GM12891 (cell line): ENCODE measurements around the gene TMEM184A.
A peak's percentile ranks its signal among the peaks of the same experiment; 100 is the strongest.

Source experiments
- DNase-seq: peaks from one replicate; pipeline ENCODE4 v3.0.0; 2011; ENCODE audit warnings: low spot score; ENCODE audit not compliant: insufficient read length
- FAIRE-seq: peaks from 2 replicates; lab custom pipeline; 2011; peaks lifted over from hg19 to GRCh38; lab: Jason Lieb, UNC
- PAX5 ChIP-seq: IDR thresholded peaks from 2 replicates; pipeline ENCODE4 v1.6.1; 2011; ENCODE audit warnings: low read length, moderate library complexity, mild to moderate bottlenecking; ENCODE audit not compliant: insufficient read depth, severe bottlenecking
- POLR2A ChIP-seq: IDR thresholded peaks from 2 replicates; pipeline ENCODE4 v1.6.1; 2011; ENCODE audit warnings: low read depth, low read length, control low read depth
- POLR2AphosphoS5 ChIP-seq: IDR thresholded peaks from 2 replicates; pipeline ENCODE4 v1.6.1; 2011; ENCODE audit warnings: low read depth, low read length, control low read depth
- POU2F2 ChIP-seq: IDR thresholded peaks from 2 replicates; pipeline ENCODE4 v1.6.1; 2011; ENCODE audit warnings: low read depth, mild to moderate bottlenecking, control low read depth, low read length, moderate library complexity
- SPI1 ChIP-seq: IDR thresholded peaks from 2 replicates; pipeline ENCODE4 v1.6.1; 2011; ENCODE audit warnings: low read depth, low read length, control low read depth
- TAF1 ChIP-seq: IDR thresholded peaks from 2 replicates; pipeline ENCODE4 v1.6.1; 2011; ENCODE audit warnings: low read depth, low read length, control low read depth

The TMEM184A gene

DNA sequence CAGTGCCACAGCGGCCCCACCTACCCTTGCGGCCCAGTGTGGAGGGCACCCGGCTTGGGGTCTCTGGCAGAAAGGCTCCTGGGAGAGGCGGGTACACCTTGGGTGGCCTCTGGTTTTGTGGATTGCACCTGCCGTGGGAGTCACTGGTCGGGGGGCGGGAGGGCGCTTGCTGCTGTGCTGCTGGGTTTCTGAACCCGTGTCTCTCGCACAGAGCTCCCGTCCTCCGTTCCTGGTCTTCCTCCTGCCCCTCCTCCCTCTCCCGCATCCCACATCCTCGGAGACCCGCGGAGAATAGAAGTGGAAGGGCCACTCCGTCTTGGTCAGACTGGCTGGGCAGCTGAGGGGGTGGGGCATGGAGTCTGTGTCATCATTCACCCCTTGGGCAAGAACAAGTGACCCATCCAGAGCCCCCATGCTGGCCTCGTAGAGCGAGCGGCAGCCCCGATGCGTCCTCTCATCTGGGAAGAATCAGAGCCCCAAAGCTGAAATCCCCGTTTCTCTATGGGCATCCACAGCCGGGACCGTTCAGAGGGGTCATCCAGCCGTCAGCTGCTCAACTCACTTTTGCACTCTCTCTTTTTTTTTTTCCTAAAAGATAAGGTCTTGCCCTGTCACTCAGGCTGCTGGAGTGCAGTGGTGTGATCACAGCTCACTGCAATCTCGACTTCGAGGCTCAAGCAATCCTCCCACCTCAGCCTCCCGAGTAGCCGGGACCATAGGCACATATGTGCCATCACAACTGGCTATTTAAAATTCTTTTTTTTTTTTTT lies 21.5 kb downstream of the TMEM184A start:
- TF ChIP-seq TAF1 (no peak), POLR2AphosphoS5 (no peak), POU2F2 (no peak), PAX5 (no peak), POLR2A (no peak), SPI1 (no peak)
- DNase-seq (no peak), FAIRE-seq (no peak)

DNA sequence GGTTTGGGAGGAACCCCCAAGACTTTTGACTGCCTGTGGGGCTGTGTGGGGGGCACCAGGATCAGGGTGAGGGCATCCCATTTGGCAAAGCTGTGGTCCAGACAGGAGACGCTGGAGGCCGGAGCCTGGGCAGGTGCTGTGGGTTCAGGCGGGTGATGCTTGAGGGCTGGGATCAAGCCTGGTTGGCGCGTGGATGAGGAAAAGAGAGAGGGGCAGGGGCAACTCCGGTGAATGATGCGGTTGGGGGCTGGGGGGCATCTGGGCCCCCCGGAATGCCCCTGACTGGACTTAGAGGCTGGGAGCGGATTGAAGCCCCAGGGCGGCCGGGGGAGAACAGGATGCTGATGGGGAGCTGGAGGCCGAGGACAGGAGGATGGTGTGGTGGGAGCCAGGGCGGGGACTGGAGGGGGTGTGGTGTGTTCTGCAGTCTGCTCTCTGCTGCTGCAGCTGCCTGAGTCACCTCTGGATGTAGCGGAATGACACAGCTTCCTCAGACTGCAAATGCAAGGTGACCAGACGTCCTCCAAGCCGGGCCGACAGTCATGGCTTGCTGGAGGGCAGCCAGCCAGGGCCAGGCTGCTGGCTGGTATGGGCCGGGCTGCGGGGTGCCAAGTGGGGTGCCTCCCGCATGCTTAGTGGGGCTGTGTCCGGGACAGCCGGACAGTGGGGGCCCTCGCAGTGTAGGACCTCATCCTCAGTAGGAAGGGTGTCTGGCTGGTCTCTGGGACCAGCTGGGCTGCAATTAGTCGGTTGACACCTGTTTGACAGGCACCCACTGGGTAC lies 22.3 kb downstream of the TMEM184A start:
- DNase-seq (peak; percentile 72), FAIRE-seq (peak; percentile 58)
- no peak for TF ChIP-seq POLR2A
- TF ChIP-seq SPI1: no peak
- no peak for TF ChIP-seq POU2F2
- no peak for TF ChIP-seq PAX5
- no peak for TF ChIP-seq TAF1
- TF ChIP-seq POLR2AphosphoS5: no peak

DNA sequence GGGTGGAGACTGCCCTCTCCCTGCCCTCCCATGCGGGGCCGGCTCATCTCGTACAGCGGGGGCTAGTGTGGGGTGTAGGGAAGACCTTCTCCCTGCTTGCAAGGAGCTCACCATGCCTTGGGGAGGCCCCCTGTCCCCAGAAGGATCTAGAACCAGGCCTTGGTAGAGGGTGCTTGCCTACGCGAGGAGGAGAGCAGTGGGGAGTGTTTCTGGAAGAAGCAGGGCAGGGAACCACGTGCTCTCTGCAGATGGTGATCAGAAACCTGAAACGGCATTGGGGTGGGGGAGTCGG lies 22.8 kb downstream of the TMEM184A start:
- DNase-seq: no peak
- FAIRE-seq: no peak
- TF ChIP-seq TAF1 (no peak), SPI1 (no peak), PAX5 (no peak), POU2F2 (no peak), POLR2A (no peak), POLR2AphosphoS5 (no peak)

DNA sequence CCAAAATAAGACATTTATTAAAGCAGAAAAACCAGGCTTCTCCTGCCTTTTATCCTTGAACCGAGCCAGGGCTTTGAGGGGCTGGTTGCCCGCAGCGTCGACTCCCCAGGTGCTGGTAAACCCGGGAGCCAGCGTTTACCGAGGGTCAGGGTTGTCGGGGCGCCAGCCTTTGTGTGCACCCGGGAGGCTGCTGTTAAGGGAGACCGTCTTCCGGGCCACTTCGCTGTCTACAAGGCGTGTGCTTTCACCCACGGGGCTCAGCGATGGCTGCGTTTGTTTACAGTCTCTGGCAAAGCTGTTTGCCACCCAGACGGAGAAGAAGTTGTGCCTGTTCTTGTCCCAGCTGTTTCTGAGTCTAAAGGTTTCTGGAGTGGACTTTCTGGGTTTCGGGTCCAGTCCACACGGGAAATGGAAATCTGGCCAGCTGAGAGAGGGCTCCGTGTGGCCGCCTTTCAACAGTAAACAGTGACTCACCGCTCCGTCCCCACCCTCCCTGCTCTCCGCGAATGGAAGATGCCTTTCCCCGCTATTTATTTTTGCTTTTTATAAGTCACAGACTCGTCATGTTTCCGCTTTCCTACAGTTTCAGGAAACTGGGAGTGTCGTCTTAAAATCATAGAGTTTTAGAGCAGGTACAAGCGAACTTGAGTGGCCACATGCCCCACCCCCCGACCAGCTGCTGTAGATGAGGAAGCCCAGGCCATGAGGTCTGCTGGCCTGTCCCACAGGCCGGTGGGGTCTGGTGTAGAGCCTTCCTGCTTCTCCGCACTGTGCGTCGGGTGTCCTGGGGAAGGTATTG lies 23.4 kb downstream of the TMEM184A start:
- no peak for TF ChIP-seq TAF1
- TF ChIP-seq POLR2A: no peak
- no peak for TF ChIP-seq POLR2AphosphoS5
- no peak for TF ChIP-seq SPI1
- no peak for TF ChIP-seq POU2F2
- no peak for TF ChIP-seq PAX5
- FAIRE-seq: peak; percentile 90
- DNase-seq: no peak

DNA sequence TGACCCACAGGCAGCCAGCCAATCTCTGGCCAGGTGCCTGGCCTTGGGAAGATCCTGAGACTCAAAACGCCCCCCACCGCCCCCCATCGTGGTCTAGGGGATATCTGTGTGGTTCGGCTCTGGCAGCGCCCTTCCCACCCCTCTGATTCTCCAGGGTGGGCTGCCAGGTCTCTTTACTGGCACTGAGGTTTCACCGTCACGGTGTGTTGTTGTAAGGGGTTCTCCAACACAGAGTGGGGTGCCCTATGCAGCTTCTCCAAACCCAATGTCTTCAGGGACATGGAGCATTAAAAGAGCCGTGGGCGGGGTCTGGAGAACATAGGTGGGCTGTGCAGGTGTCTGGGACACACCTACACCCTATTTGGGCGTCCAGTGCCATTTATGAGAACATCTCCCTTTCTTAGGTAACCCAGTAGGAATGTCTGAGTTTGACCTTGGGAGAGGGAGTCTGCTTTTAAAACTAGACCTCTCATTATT lies 24.0 kb downstream of the TMEM184A start:
- FAIRE-seq: no peak
- DNase-seq: no peak
- TF ChIP-seq SPI1 (no peak), POLR2AphosphoS5 (no peak), TAF1 (no peak), POU2F2 (no peak), PAX5 (no peak), POLR2A (no peak)

DNA sequence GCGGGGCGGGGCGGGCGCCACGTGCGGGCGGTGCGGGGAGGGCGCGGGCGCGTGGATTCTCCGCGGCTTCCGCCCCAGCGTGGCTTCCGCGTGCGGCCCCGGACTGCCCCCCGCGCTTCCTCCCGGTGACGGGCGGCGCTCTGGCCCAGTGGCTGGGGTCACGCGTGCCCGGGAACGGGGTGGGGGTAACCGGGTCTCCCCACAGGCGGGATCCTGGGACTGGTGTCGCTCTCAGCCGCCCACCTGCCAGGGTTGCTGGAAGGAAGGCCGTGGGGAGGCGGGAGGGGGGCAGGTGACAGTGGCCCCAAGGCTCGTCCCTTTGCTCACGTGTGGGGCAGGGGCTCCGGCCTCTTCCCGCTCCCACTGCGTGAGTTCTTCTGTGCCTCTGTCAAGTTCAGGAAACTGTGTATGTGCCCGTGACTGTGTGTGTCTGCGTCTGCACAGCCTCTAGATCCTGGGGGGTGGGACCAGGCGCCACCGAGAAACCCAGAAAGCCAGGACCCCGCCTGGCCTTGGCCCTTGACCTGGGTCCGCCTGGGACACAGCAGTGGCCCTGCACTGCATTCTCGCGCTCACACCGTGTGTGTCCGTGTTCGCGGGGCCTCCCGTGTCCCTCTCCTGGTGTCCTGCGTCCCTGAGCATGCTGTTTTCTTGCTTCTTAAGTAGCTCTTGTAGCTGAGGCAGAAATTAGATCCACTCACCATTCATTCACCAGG lies 24.6 kb downstream of the TMEM184A start:
- DNase-seq: no peak
- FAIRE-seq: peak; percentile 26
- no peak for TF ChIP-seq TAF1
- no peak for TF ChIP-seq POU2F2
- TF ChIP-seq PAX5: no peak

DNA sequence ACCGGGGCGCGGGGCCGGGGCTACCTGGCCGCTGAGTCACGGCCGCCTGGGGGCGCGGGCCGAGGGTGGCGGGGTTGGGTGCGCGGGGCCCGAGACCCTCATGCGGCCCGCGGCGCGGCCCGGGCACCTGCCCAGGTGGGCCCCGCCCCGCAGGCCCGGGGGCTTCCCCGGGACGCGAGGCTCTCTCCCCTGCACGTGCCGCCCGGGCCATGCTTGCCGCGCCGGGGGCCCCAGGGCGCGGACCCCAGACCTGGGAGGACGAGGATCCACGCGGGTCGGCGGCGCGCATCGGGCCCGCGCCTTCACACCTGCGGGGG lies 25.1 kb downstream of the TMEM184A start:
- no peak for DNase-seq
- no peak for FAIRE-seq
- TF ChIP-seq PAX5: no peak
- no peak for TF ChIP-seq SPI1
- no peak for TF ChIP-seq POLR2AphosphoS5
- TF ChIP-seq TAF1: no peak
- TF ChIP-seq POLR2A: no peak
- TF ChIP-seq POU2F2: no peak

DNA sequence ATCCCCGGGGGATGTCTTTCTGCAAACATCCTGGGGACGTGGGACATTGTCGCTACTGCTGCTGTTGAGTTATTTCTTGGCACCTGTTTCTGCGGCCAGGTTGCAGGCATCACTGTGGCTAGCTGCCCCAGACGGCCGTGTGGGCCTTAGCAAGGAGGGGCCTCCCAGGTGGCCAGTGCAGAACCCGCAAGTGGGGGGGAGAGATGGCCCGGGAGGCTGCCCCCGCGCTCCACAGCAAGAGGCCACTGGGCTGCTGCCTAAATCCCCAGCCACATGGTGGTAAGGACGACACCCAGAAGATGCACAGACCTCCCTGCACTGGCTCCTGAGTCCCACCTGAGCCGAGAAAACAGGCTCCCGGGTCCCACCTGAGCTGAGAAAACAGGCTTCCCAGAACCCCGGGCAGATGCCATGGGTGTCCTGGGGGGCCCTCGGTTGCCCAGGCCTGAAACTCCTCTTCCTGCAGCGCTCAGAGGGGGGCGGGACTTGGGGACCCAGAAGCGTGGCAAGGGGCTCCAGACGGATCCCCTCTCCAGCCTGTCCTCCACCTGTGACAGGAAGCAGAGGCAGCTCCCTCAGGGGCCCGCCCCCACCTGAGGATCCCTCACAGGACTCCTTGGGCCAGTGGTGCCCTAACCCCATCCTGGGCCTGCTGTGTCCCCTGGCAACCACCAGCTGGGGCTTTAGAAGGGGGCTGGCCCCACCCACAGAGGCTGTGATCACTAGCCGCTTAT lies 26.5 kb downstream of the TMEM184A start:
- TF ChIP-seq POU2F2 (no peak), TAF1 (no peak), POLR2A (no peak), PAX5 (no peak), POLR2AphosphoS5 (no peak), SPI1 (no peak)
- FAIRE-seq (no peak), DNase-seq (no peak)
